Activated CD4-positive, alpha-beta T cell treated with anti-CD3 and anti-CD28 coated beads, Interleukin-2, amount 10 ng/mL, durations not matched to agents 7 days and 5 days (primary cell): ENCODE data around the gene POLG. TPM values are rescaled to one million over a fixed set of nuclear protein-coding genes. Genes with fewer than 3 reads are reported as not detected.

ENCODE experiments used
- CTCF ChIA-PET: fragments of 350-600 bp; sonication (Branson Sonifier 250); formaldehyde crosslinking; loops from one replicate; lab custom pipeline; 2021; ENCODE audit warnings: antibody characterized with exemption; lab: Charles Lee
- POLR2A ChIA-PET: fragments of 350-600 bp; sonication (Branson Sonifier 250); formaldehyde crosslinking; loops from one replicate; lab custom pipeline; 2021; ENCODE audit warnings: antibody characterized with exemption; lab: Charles Lee
- DNase-seq: peaks from one replicate; pipeline ENCODE4 v3.0.0-alpha.2; 2020
- H3K27ac Mint-ChIP-seq: one replicate; pipeline ENCODE4 v1.8.0; 2021; ENCODE audit warnings: mild to moderate bottlenecking, moderate library complexity, mixed read lengths
- H3K27me3 Mint-ChIP-seq: one replicate; pipeline ENCODE4 v1.8.0; 2021; ENCODE audit warnings: mixed read lengths
- H3K36me3 Mint-ChIP-seq: one replicate; pipeline ENCODE4 v1.8.0; 2021; ENCODE audit warnings: low read depth, mixed read lengths
- H3K4me1 Mint-ChIP-seq: one replicate; pipeline ENCODE4 v1.8.0; 2021; ENCODE audit warnings: mixed read lengths
- H3K4me3 Mint-ChIP-seq: one replicate; pipeline ENCODE4 v1.8.0; 2021; ENCODE audit warnings: mild to moderate bottlenecking, moderate library complexity, mixed read lengths
- H3K9me3 Mint-ChIP-seq: one replicate; pipeline ENCODE4 v1.8.0; 2021; ENCODE audit warnings: mixed read lengths
- total RNA-seq, 2 experiments: library from RNA; stranded (reverse); gene quantifications; one replicate each; pipeline ENCODE4 v1.2.3, GENCODE V29; 2021

POLG gene
- total RNA-seq, 2 experiments from 2014 or later: 85.6 to 105 TPM

DNA sequence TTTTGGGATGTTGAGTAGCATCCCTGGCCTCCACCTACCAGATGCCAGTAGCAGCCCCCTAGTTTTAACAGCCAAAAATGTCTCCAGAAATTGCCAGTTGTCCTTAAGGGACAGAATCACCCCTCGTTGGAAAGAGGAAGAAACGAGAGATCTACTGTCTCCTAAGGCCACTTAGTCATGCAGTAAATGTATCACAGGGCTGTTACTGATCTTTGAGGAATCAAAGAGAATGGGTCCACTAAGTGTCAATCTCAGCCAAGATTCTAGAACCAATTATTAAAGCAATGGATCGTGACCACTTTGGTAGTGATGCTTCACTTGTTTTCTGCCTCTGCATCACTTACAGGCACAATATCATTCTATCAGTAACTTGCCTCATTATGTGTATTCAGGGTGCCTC lies 26.4 kb downstream of the POLG start:
- peaks cover 73% of the 10 kb centered on the region for H3K36me3 Mint-ChIP-seq
- no peaks in the 10 kb centered on the region for H3K9me3 Mint-ChIP-seq
- H3K4me3 Mint-ChIP-seq: no peak overlapping the region
- peaks cover 6% of the 10 kb centered on the region for H3K4me1 Mint-ChIP-seq
- ChIA-PET POLR2A (no interaction called here), CTCF (no interaction called here)
- no peaks in the 10 kb centered on the region for H3K27me3 Mint-ChIP-seq
- DNase-seq: no peak
- H3K27ac Mint-ChIP-seq: no peak overlapping the region

GRCh38 chr15:89307791-89308190 lies 26.8 kb downstream of the POLG start:
- H3K27ac Mint-ChIP-seq: no peak overlapping the region
- no peak overlapping the region for H3K4me3 Mint-ChIP-seq
- H3K4me1 Mint-ChIP-seq: peaks cover 4% of the 10 kb centered on the region
- DNase-seq: no peak
- H3K36me3 Mint-ChIP-seq: peaks cover 73% of the 10 kb centered on the region
- ChIA-PET CTCF (interaction anchor here (0.7 kb wide), 1 partner anchor 13 kb away, joined by 3 read pairs; no protein-coding TSS in a partner anchor), POLR2A (no interaction called here)
- H3K27me3 Mint-ChIP-seq: no peaks in the 10 kb centered on the region
- H3K9me3 Mint-ChIP-seq: no peaks in the 10 kb centered on the region

- POLR2A ChIA-PET: no interaction called here
- no peak for DNase-seq
- peaks cover 73% of the 10 kb centered on the region for H3K36me3 Mint-ChIP-seq
- CTCF ChIA-PET: interaction anchor here (0.7 kb wide), 2 partner anchors 12 to 51 kb away, joined by 3 read pairs; no protein-coding TSS in a partner anchor
- H3K27ac Mint-ChIP-seq: no peak overlapping the region
- H3K9me3 Mint-ChIP-seq: no peaks in the 10 kb centered on the region
- H3K27me3 Mint-ChIP-seq: no peaks in the 10 kb centered on the region
- H3K4me1 Mint-ChIP-seq: peaks cover 4% of the 10 kb centered on the region
- H3K4me3 Mint-ChIP-seq: no peak overlapping the region
These were observed 27.5 kb downstream of the POLG start for GRCh38 chr15:89307046-89307587.

- Mint-ChIP-seq H3K4me3 (no peak overlapping the region), H3K9me3 (no peaks in the 10 kb centered on the region), H3K36me3 (peaks cover 78% of the 10 kb centered on the region), H3K27ac (no peak overlapping the region), H3K4me1 (peaks cover 19% of the 10 kb centered on the region), H3K27me3 (no peaks in the 10 kb centered on the region)
- ChIA-PET POLR2A (interaction anchor here (0.6 kb wide), 1 partner anchor 39 kb away, joined by 11 read pairs; no protein-coding TSS in a partner anchor), CTCF (interaction anchor here (0.9 to 1.8 kb wide), 4 partner anchors 9 to 21 kb away, joined by 4 to 6 read pairs (median 4); no protein-coding TSS in a partner anchor)
- DNase-seq: no peak
These were observed 29.2 kb downstream of the POLG start for GRCh38 chr15:89305395-89305794.

- ChIA-PET CTCF (interaction anchor here (0.6 kb wide), 1 partner anchor 108 kb away, joined by 3 read pairs; no protein-coding TSS in a partner anchor), POLR2A (no interaction called here)
- peaks cover 74% of the 10 kb centered on the region for H3K36me3 Mint-ChIP-seq
- no peak overlapping the region for H3K4me3 Mint-ChIP-seq
- peaks cover 30% of the 10 kb centered on the region for H3K4me1 Mint-ChIP-seq
- no peak overlapping the region for H3K27ac Mint-ChIP-seq
- H3K9me3 Mint-ChIP-seq: no peaks in the 10 kb centered on the region
- DNase-seq: no peak
- H3K27me3 Mint-ChIP-seq: no peaks in the 10 kb centered on the region
These were observed 30.6 kb downstream of the POLG start for GRCh38 chr15:89303986-89304385.

DNA sequence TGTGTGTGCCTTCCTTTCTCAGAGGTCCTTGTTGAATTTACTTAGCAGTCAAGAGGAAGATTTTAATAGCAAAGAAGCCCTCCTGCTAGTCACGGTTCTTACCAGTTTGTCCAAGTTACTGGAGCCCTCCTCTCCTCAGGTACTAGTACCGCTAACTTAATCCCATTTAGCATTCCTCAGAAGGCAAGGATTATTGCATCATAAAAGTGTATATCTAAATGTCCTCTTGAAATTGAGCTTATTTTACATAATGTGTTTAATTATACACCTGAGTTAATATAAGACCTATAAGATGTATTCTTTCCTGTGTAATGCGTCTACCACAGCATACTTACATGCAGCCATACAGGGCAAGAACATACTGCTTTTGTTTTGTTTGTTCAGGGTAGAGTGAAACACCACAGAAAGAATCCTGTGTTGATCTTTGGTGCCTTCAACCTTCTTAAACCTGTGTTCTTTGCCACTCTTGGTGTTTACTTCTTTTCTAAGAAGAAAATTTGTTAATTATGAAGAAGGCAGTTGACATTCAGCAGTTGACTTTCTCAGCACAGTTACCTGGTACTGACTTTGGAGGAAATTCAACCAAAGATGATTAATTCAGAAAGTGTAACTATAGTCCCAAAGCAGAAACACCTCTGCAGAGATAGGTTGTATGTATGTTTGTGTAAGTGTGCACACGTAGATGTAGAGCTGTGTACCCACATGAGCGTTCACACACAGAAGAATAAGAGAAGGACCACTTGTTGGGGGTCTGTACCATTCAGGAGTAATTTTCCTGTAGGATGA lies 33.1 kb downstream of the POLG start:
- ChIA-PET POLR2A (interaction anchor here (0.6 kb wide), 1 partner anchor 357 kb away, joined by 5 read pairs; no protein-coding TSS in a partner anchor), CTCF (interaction anchor here (0.6 to 2.0 kb wide), 4 partner anchors 12 to 577 kb away, joined by 3 to 5 read pairs (median 3); no protein-coding TSS in a partner anchor)
- Mint-ChIP-seq H3K36me3 (peaks cover 72% of the 10 kb centered on the region), H3K4me1 (peaks cover 40% of the 10 kb centered on the region), H3K27me3 (no peaks in the 10 kb centered on the region), H3K27ac (peak overlapping the region; percentile 67), H3K4me3 (no peak overlapping the region), H3K9me3 (no peaks in the 10 kb centered on the region)
- DNase-seq: no peak

- Mint-ChIP-seq H3K36me3 (peaks cover 68% of the 10 kb centered on the region), H3K9me3 (no peaks in the 10 kb centered on the region), H3K4me1 (peaks cover 42% of the 10 kb centered on the region), H3K27ac (peak overlapping the region; percentile 16), H3K27me3 (no peaks in the 10 kb centered on the region), H3K4me3 (no peak overlapping the region)
- CTCF ChIA-PET: interaction anchor here (1.2 to 1.4 kb wide), 3 partner anchors 12 to 79 kb away, joined by 3 to 4 read pairs (median 3); partner anchors contain the start of gene RLBP1
- POLR2A ChIA-PET: no interaction called here
- no peak for DNase-seq
These were observed 34.7 kb downstream of the POLG start for GRCh38 chr15:89299896-89300295.

DNA sequence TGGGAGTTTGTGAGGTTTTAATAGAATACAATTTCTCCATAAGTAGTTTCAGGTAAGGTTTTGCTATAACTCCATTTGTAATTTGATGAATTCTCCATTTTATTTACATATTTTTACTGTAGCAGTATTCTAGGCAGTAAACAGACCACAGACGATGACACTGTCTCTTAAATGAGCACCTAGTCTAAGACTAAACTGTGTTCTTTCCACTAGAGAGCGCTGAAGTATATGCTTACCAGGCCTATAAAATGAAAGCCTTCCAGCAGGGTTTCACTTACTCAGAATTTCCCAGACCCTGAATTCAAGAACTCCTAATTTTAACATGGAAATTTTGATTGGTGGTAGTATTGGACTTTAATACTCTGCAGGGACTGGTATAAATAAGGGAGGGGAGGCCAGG lies 41.6 kb downstream of the POLG start:
- H3K4me1 Mint-ChIP-seq: peaks cover 5% of the 10 kb centered on the region
- H3K27me3 Mint-ChIP-seq: no peaks in the 10 kb centered on the region
- CTCF ChIA-PET: interaction anchor here (1.2 to 1.6 kb wide), 3 partner anchors 13 to 45 kb away, joined by 3 to 4 read pairs (median 3); no protein-coding TSS in a partner anchor
- no peak overlapping the region for H3K4me3 Mint-ChIP-seq
- POLR2A ChIA-PET: no interaction called here
- H3K36me3 Mint-ChIP-seq: peaks cover 70% of the 10 kb centered on the region
- DNase-seq: no peak
- H3K9me3 Mint-ChIP-seq: no peaks in the 10 kb centered on the region
- H3K27ac Mint-ChIP-seq: no peak overlapping the region

- no peaks in the 10 kb centered on the region for H3K27me3 Mint-ChIP-seq
- H3K4me3 Mint-ChIP-seq: no peak overlapping the region
- H3K9me3 Mint-ChIP-seq: no peaks in the 10 kb centered on the region
- ChIA-PET POLR2A (no interaction called here), CTCF (interaction anchor here (1.2 kb wide), 1 partner anchor 15 kb away, joined by 3 read pairs; no protein-coding TSS in a partner anchor)
- H3K36me3 Mint-ChIP-seq: peaks cover 70% of the 10 kb centered on the region
- H3K4me1 Mint-ChIP-seq: peaks cover 1% of the 10 kb centered on the region
- no peak overlapping the region for H3K27ac Mint-ChIP-seq
- no peak for DNase-seq
These were observed 42.6 kb downstream of the POLG start for GRCh38 chr15:89291934-89292438.

- POLR2A ChIA-PET: no interaction called here
These were observed 51.4 kb downstream of the POLG start for GRCh38 chr15:89283201-89283600.

GRCh38 chr15:89282631-89283030 lies 52.0 kb downstream of the POLG start:
- no peak for DNase-seq
- ChIA-PET CTCF (interaction anchor here (0.7 to 1.6 kb wide), 3 partner anchors 9 to 38 kb away, joined by 3 to 8 read pairs (median 4); partner anchors contain the start of gene FANCI), POLR2A (no interaction called here)
- no peak overlapping the region for H3K27ac Mint-ChIP-seq
- H3K4me3 Mint-ChIP-seq: no peak overlapping the region
- peaks cover 67% of the 10 kb centered on the region for H3K36me3 Mint-ChIP-seq
- H3K4me1 Mint-ChIP-seq: no peaks in the 10 kb centered on the region
- H3K9me3 Mint-ChIP-seq: no peaks in the 10 kb centered on the region
- H3K27me3 Mint-ChIP-seq: no peaks in the 10 kb centered on the region

More at GRCh38 chr15:89283201-89283600, 51.4 kb downstream of the POLG start:
- peaks cover 68% of the 10 kb centered on the region for H3K36me3 Mint-ChIP-seq
- H3K4me1 Mint-ChIP-seq: no peaks in the 10 kb centered on the region
- DNase-seq: no peak
- H3K27me3 Mint-ChIP-seq: no peaks in the 10 kb centered on the region
- no peaks in the 10 kb centered on the region for H3K9me3 Mint-ChIP-seq
- H3K4me3 Mint-ChIP-seq: no peak overlapping the region
- CTCF ChIA-PET: interaction anchor here (1.6 kb wide), 1 partner anchor 20 kb away, joined by 4 read pairs; no protein-coding TSS in a partner anchor
- no peak overlapping the region for H3K27ac Mint-ChIP-seq

GRCh38 chr15:89278307-89278706 lies 56.3 kb downstream of the POLG start:
- H3K27ac Mint-ChIP-seq: no peak overlapping the region

More at GRCh38 chr15:89278307-89278706, 56.3 kb downstream of the POLG start:
- no peak for DNase-seq
- ChIA-PET POLR2A (no interaction called here), CTCF (no interaction called here)
- H3K27me3 Mint-ChIP-seq: no peaks in the 10 kb centered on the region
- H3K9me3 Mint-ChIP-seq: no peaks in the 10 kb centered on the region
- no peaks in the 10 kb centered on the region for H3K4me1 Mint-ChIP-seq
- peaks cover 61% of the 10 kb centered on the region for H3K36me3 Mint-ChIP-seq
- H3K4me3 Mint-ChIP-seq: no peak overlapping the region
